GM19099 (cell line): ENCODE measurements around the gene KAZN.

Source experiments
- POLR2A ChIP-seq: IDR thresholded peaks from 3 replicates; pipeline ENCODE4 v1.6.1; 2011; ENCODE audit warnings: low read depth; ENCODE audit not compliant: insufficient read length; ENCODE audit errors: extremely low read depth

KAZN gene

GRCh38 chr1:14800500-14801076, 202.1 kb downstream of the KAZN start:
- no peak for TF ChIP-seq POLR2A

- TF ChIP-seq POLR2A, result no peak
These were observed 204.7 kb downstream of the KAZN start for GRCh38 chr1:14803002-14803789.

- no peak for TF ChIP-seq POLR2A
These were observed 206.1 kb downstream of the KAZN start for GRCh38 chr1:14804626-14805025.

GRCh38 chr1:14806772-14807171, 208.3 kb downstream of the KAZN start:
- TF ChIP-seq POLR2A, result no peak

DNA sequence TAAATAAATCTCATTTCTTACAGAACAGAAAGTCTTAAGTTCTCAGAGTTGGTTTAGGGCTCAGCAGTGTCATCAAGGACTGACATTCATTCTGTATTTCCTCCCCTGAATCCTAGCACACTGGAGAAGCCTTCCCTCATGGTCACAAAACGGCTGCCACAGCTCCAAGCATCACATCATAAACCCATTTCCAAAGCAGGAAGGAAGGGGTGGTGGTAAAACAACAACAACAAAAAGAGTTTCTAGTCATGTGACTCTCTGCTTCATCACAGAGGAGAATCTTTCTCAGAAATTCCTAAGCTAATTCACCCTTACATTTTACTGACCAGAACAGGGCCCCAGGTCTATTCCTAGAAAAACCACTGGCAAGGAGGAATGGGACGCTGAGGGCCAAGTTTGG, 210.3 kb downstream of the KAZN start:
- TF ChIP-seq POLR2A, result no peak

DNA sequence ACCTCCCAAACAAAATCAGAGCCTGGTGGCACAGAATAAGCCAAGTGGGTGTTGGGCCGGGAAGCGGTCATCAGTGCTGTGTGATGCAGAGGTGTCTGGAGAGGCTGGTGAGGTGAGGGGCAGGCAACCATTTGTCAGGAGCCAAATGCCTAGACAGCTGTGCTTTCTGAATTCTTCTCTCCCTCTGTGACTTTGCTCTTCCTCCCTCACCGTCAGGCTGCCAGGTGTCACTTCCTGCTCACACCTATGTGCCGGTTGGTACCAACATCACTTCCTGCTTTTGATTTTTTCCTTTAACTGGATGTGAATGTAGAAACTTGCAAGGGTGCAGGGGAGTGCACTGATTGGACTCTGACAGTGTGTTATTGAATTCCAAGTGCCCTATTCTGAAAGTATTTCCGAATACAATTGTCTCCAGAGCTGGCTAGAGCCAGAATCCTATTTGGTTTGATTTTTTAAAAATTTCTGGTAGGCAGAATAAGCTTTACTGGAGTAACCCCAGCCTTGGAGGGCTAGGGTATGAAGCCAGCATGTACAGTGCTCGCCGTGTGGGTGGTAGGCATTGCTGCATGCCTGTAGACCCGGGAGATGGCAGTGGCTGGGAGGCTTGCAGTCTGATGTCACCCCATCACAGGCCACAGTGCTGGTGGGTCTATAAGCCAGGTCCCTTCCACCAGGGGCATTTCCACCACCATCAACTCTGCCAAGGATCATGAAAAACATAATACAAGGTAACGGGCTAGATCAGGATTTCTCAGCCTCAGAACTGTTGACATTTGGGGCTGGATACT, 210.9 kb downstream of the KAZN start:
- no peak for TF ChIP-seq POLR2A

DNA sequence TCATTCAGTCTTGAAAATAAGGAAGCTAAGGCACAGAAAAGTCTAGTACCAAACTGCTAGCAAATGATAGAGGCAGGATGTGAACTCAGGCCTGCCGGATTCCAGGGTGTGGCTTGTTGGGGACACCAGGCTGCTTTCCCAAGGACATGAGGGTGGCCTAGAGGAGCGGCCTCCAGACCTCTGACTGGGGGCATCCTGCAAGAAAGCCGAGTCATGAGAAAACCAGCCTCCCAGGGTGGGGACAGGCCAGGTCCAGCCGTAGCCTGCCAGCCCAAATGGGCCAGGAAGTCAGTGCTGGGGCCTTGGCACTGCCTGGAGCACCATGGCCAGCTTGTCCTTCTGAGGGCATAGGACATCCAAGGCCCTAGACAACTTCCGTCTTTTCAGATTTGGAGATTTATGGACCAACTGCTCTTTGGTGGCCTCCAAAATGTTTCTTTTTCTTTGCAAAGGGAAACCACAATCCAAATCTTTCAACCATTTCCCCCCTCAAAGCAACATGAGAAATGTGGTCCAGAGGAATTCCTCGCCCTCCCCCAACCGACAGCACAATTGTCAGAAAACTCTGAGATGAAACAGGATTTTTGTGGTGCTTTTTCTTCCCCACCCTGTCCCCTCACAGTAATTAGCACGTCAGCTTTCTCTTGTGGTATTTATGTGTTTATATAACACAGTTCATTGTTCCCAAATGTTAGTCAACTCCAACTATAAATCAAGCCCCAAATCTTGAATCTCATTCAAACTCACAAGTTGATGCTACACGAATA, 212.3 kb downstream of the KAZN start:
- no peak for TF ChIP-seq POLR2A

DNA sequence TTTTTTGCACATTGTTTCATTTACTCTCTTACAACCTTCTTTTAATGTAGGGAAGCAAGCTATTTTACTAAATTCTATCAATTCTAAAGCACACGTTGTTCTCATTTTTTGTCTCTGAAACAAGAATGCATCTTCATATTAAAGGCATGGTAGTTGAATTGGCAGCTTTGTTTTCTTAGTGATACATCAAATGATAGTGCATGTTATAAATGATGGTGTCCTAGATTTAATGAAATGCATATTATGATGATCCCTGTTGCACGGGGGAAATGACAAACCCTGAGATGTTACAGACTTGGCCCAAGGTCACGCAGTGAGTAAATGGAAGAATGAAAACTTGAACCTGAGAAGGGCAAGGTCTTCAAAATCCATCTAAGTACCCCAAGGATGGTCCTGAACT, 213.1 kb downstream of the KAZN start:
- no peak for TF ChIP-seq POLR2A

DNA sequence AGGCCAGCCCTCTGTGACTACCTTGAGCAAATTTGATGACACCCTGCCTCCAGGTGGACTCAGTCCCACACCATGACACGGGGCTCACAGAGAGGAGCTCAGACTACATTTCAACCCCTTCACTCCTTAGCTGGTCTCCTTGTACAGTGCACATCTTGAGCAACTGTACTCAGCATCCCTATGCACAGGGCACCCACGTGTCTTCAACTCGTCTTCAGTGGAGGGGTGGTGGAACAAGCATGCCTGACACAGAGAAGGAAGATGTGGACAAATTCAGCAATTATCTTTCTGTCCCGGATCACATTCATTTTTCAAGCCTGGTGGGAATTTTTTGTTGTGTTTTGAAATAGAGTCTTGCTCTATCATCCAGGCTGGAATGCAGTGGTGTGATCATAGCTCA, 213.7 kb downstream of the KAZN start:
- TF ChIP-seq POLR2A, result no peak

DNA sequence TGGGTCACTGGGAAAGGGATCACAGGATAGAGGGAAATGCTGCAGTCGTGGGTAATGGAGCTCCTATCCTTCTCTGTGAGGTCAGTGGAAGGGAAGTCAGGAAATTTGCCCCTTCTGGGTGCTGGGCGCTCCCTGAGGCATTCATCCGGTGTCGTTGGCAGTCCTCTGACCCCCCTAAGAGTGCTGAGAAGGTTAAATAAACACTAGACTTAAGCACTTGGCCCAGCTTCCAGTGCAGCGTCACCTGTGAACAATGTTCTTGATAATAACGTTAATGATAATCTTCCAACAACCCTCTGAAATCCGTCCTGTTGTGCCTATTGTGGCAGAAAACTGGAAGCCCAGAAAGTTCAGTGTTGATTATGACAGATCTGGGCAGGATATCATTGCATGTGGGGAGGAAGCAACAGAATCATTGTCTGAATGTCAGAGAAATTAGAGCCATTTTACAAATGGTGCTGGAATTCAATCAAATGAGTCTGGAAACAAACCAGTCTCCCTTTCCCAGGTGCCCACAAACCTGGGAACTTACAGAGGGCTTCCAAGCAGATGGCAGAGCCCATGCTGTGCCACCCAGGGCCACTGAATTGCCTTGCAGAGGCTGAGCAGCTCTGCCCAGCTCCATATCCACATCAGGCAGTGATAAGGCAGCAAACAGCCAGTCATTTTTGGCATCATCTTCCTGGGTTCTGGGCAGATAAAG, 216.8 kb downstream of the KAZN start:
- no peak for TF ChIP-seq POLR2A

- TF ChIP-seq POLR2A, result no peak
These were observed 219.0 kb downstream of the KAZN start for GRCh38 chr1:14817223-14818170.

- TF ChIP-seq POLR2A, result no peak
These were observed 222.0 kb downstream of the KAZN start for GRCh38 chr1:14820295-14821085.

GRCh38 chr1:14822493-14822892, 224.0 kb downstream of the KAZN start:
- TF ChIP-seq POLR2A, result no peak
